ENCODE data around the gene MDH2. TPM values are rescaled to one million over a fixed set of nuclear protein-coding genes. Genes with fewer than 3 reads are reported as not detected.
A peak's percentile ranks its signal among the peaks of the same experiment; 100 is the strongest.
"Not testable (repeated sequence)": the region's sequence is repeated elsewhere in the genome, so short reads cannot be mapped to it uniquely, and the experiment has no call there.

The MDH2 gene, protein sequence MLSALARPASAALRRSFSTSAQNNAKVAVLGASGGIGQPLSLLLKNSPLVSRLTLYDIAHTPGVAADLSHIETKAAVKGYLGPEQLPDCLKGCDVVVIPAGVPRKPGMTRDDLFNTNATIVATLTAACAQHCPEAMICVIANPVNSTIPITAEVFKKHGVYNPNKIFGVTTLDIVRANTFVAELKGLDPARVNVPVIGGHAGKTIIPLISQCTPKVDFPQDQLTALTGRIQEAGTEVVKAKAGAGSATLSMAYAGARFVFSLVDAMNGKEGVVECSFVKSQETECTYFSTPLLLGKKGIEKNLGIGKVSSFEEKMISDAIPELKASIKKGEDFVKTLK
- 100 to 1,000 TPM; 204 to 221 (median 212) TPM for polyA plus RNA-seq (ENCODE audit: insufficient read length in 3 of 3)

DNA sequence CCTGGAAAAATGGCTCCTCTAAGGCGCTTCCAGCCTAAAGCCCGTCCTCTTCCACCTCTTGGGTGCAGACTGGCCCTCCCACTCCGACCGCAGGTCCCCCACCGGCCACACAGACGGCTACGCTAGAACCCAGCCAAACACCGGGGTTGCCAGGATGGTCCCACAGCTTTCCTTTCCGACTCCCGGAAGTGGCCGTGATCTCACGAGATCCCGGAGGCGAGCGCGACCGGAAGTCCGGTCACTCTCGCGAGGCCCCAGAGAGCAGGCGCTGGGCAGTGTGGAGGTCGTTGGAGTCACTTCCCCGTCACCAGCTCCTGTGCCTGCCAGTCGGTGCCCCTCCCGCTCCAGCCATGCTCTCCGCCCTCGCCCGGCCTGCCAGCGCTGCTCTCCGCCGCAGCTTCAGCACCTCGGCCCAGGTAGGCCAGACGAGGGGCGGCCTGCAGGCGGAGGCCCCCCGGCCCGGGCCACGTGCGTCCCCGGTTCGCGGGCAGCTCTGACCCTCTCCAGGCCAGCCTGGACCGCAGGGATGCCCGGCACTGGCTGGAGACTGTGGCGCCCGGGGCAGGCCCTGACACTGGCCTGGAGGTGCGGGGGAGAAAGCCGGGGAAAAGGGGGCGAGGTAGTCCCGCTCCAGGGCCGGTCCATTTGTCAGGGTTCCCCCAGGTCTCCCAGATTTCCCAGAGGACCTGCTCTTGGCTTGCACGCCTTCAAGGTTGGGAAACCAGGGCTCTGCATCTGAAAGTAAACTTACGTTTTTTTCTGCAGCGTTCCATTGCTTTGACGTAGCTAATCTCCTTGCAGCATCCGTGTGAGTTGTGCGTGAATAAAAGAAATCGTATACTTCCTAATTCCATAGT is at the start of gene MDH2, which contains the start of gene STYXL1:
MDH2 (plus strand) TSS at position 296 of the 857 bp plus-strand sequence; CDS start at position 351, 55 bp downstream.
STYXL1 (minus strand) TSS at position 190 of the 857 bp plus-strand sequence. CDS start 17,477 bp downstream, outside the sequence.
- DNase-seq (ENCODE audit: low read depth in 3 of 3, low spot score in 2 of 3) = peak; percentile 79 to 91 (median 88)

DNA sequence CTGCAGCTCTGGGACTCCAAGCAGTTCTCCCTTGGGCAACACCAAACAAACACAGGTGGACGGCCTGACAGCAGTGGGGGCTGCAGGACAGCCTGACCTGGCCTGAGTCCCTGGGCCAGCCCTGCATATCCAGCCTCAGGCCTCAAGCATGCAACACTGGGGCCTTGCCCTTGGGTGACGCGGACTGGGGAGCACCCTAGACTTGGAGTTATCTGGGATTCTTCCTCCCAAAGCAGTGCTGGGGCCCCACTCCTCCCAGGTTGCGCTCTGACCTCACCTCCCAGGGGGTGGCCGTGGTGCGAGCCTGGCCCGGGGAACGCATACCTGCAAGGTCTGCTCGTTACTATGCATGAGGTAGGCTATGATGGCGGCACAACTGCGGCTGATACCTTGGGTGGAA is 47.3 kb upstream of the MDH2 start:
- no peak for DNase-seq (ENCODE audit: low read depth in 3 of 3, low spot score in 2 of 3)

DNA sequence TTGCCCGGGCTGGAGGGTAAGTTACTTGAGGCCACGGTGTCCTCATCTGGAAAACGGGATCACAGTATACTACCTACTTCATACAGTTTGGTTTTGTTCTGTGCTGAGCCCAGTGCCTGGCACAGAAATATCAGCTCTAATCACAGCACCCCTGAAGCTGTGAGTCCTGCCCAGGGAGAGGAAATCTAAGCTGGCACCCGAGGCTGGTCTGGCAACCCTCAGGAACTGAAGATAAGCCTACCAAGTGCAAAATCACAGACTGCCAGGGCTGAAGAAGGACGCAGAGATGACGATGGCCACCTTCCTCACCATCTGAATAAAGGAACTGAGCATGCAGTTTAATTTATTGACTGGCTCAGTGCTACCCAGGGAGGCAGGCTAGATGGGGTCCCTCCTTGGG is 45.8 kb upstream of the MDH2 start:
- DNase-seq (ENCODE audit: low read depth in 3 of 3, low spot score in 2 of 3) = no peak

DNA sequence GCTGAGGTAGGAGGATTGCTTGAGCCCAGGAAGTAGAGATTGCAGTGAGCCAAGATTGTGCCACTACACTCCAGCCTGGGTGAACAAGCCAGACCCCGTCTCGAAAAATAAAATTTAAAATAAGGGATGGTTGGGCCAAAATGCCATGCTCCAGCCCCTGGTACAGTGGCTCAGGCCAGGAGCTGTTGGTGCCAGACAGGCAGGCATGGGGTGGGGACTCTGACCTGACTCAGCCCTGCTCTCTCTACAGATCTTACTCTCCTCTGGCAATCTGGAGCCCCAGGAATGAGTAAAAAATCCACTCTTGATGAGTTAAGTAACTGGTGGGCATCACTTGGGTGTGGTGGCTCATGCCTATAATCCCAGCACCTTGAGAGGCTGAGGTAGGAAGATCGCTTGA is 45.1 kb upstream of the MDH2 start:
- no peak for DNase-seq (ENCODE audit: low read depth in 3 of 3, low spot score in 2 of 3)

DNA sequence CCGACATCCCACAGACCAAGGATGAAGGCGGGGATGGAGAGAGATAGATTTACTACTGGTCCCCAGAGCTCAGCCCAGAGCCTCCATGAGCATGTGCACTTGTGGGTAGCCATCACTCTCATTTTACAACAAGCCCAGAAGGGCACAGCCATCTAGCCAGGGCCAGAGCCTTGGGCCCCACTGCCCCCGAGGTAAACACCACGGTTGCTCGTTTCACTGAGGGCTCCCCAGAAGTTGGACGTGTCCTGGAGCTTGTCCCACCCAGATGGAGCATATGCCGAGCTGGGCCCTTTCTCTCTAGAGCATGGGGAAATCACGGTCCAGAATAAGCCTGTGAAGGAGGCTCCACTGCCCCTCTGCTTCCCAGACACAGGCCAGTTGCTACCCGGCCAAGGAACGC is 44.6 kb upstream of the MDH2 start:
- no peak for DNase-seq (ENCODE audit: low read depth in 3 of 3, low spot score in 2 of 3)

DNA sequence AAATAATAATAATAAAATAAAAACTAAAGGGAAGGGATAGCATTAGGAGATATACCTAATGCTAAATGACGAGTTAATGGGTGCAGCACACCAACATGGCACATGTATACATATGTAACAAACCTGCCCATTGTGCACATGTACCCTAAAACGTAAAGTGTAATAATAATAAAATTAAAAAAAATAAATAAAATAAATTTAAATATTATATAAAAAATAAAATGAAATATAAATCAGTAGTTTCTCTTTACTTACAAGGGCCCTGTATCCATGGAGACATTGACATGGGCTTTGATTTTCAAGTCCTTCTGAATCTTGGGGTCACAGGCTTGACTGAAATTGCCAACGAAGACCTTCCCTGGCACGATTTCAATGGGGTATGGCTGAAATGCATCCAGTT is 42.9 kb upstream of the MDH2 start:
- DNase-seq (ENCODE audit: low read depth in 3 of 3, low spot score in 2 of 3) = not testable (repeated sequence)

DNA sequence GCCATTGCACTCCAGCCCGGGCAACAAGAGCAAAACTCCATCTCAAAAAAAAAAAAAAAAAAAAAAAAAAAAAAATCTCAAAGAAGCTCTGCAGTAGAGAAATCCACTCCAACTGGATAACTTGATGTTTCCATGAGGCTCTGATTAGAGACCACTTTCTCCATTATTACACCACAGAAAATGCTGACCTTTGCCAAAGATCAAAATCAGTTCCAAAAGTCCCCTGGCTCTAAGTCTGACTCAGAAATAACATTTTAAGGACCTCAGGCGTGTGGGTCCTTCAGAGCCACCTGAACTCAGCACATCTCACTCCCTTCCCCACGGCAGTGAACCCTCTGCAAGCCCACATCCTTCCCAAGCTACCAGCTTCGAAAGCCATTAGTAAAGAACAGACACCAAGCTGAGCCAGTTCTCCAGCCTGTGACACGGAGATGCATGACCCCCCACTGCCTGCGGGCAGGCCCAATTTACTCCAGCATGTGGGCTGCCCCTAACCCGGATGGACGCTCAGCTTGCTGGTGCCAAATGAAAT is 39.7 kb upstream of the MDH2 start:
- no peak for DNase-seq (ENCODE audit: low read depth in 3 of 3, low spot score in 2 of 3)

DNA sequence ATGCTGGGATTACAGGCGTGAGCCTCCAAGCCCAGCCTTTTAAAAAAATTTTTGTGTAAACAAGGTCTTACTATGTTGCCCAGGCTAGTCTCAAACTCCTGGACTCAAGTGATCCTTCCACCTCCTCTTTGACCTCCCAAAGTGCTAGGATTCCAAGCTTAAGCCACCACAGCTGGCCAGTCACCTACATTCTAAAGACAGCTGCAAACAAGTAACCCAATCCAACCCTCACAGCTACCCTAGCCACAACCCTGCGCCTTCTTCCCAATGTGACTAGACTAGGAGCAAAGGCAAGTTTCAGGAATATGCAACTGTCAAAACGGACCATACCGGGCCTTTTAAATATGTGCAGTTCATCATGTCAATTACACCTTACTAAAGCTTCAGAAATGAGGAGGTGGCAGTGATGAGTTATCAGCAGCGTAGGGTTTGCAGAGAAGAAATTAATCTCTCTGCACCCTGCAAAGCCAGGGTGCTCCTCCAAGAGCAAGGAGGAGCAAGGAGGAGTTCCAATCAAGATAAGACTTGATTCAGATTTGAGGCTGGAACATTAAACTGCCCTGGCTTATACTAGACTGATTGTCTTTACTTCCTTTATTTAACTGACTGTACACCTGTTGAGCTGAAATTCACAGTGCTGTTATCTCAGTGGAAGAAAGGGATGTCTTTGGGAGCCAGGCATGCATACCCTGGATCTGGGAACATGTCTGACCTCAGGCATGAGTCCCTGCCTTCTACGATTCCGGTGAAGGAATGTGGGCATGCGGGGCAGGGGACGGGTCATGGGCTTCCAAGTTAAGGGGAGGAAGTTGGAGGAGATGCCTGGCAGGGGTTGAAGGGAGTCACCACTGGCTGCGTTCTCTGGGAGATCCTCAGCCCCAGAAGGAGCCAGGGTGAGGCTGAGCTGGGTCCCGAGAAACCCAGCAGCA is 38.0 kb upstream of the MDH2 start:
- DNase-seq (ENCODE audit: low read depth in 3 of 3, low spot score in 2 of 3) = no peak

DNA sequence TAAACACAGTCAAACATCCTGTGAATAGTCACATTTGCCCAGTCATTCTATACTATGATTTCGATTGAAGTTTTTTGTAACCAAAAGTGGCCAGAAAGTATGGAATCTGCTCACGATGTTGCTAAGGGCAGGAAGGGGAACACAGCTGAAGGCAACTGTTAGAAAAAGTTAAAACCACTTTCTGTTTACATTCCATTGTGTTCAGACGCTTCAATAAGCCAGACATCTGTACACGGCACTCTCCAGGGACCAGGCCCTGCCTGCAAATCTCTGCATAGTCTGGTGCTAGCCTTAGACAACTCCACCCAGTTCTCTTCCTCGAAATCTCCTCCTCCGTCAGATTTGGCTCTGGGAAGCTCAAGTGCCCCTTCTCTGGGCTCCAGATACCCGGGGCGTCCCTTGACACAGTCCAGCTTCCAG is 36.5 kb upstream of the MDH2 start:
- no peak for DNase-seq (ENCODE audit: low read depth in 3 of 3, low spot score in 2 of 3)

DNA sequence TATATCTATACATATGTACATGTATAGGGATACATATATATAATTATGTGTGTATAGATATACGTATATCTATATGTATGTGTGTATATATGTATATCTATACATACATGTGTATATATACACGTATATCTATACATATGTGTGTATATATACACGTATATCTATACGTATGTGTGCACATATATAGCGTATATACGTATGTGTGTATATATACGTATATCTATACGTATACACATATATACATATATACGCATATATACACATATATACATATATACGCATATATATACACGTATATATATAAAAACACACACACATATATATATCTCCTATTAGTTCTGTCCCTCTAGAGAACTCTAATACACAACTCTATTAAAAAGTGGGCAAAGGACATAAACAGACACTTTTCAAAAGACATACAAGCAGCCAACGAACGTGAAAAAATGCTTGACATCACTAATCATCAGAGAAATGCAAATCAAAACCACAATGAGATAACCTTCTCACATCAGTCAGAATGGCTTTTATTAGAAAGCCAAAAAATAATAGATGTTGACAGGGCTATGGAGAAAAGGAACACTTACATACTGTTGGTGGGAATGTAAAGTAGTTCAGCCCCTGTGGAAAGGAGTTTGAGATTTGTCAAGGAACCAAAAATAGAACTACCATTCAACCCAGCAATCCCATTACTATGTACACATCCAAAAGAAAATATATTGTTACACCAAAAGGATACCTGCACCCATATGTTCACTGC is 31.5 kb upstream of the MDH2 start:
- no peak for DNase-seq (ENCODE audit: low read depth in 3 of 3, low spot score in 2 of 3)

DNA sequence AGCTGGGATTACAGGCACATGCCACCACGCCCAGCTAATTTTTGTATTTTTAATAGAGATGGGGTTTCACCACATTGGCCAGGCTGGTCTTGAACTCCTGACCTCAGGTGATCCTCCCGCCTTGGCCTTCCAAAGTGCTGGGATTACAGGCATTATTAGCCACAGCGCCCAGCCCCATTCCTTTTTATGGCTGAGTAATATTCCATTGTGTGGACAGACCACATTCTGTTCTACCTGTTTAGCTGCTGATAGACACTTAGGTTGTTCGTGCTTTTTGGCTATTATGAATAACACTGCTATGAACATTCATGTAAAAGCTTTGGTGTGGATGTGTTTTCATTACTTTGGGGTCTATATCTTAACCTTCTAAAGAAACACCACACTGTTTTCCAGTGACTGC is 29.4 kb upstream of the MDH2 start:
- not testable (repeated sequence) for DNase-seq (ENCODE audit: low read depth in 3 of 3, low spot score in 2 of 3)

DNA sequence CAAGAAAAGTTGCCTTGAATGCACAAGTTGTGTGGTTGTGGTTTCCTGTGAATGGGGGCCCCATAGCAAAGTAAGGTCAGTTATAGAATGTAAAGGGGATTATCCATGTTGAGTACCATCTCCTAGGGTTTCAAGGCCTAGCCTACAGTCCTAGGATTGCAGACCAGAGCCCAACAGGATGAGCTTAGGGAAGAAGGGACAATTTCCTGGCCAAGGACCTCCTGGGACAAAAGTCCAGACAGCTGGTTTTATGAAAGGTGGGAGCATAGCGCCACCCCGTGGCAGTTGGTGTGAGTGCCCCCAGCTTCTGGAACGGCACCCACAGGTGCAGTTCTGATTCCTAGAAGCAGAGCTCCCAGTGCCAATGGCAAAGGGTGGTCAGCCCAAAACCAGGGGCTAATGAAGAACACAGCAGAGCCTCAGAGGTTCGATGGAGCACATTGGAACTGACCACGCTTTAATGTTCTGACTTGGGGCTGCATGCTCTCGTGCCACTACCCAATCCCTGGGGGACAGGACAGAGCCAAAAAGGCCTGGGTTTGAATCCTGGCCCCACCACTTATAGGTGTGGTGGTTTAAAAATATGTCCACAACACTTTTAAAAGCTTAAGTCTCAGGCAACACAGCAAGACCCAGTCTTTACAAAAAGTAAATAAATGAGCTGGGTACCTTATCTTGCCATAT is 27.7 kb upstream of the MDH2 start:
- DNase-seq (ENCODE audit: low read depth in 3 of 3, low spot score in 2 of 3) = peak; percentile 25 to 53 (median 29)

DNA sequence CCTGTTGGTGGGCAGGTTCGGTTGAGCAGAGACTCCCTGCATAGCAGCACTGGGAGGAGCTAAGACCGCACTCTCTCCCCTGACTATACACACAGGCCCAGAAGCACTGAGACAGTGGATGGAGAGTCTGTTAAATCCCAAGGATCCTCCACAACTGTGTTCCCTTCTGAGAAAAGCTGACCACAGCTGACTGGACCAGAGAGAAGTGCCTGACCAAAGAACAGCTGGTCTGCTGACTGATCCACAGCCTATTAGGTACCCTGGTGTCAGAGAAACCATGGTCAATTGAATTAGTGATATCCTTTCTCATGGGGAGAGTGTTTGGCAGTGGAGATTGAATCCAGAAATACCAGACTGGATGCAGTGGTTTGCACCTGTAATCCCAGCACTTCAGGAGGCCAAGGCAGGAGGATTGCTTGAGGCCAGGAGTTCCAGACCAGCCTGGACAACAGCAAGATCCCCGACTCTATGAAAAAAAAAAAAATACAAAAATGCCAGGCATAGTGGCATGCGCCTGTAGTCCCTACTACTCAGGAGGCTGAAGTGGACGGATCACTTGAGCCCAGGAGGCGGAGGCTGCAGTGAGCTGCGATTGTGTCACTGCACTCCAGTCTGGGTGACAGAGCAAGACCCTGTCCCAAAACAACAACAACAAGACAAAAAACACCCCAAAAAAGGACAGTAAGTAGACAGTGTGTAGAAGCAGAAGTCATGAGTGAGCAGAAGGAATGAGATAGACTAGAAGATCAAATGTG is 25.7 kb upstream of the MDH2 start:
- no peak for DNase-seq (ENCODE audit: low read depth in 3 of 3, low spot score in 2 of 3)

DNA sequence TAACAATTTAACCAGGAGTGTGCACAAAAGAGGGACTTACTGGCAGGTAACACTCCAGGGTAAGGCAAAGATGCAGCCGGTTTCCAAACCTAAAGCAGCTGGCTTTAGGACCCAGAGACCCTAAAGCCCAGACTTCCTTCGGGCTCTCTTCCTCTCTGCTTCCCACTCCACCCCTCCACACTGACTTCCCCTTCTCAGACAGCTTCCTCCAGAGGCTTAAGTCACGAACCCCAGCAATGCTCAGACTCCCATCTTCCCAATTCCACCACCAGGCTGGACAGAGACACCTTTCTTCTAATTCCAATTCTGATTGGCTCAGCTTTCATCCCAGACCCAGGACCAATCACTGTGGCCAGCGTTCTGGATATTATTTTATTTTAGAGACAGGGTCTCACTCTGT is 24.9 kb upstream of the MDH2 start:
- no peak for DNase-seq (ENCODE audit: low read depth in 3 of 3, low spot score in 2 of 3)

DNA sequence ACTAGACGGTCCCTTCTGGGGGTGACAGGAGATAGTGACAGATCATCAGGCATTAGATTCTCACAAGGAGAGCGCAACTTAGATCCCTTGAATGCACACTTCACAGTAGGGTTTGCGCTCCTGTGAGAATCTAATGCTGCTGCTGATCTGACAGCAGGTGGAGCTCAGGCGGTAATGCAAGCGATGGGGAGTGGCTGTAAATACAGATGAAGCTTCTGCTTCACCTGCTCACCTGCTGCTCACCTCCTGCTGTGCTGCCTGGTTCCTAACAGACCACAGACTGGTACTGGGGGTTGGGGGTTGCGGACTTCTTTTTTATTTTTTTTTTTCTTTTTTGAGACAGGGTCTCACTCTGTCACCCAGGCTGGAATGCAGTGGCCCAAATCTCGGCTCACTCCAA is 18.2 kb upstream of the MDH2 start:
- not testable (repeated sequence) for DNase-seq (ENCODE audit: low read depth in 3 of 3, low spot score in 2 of 3)

DNA sequence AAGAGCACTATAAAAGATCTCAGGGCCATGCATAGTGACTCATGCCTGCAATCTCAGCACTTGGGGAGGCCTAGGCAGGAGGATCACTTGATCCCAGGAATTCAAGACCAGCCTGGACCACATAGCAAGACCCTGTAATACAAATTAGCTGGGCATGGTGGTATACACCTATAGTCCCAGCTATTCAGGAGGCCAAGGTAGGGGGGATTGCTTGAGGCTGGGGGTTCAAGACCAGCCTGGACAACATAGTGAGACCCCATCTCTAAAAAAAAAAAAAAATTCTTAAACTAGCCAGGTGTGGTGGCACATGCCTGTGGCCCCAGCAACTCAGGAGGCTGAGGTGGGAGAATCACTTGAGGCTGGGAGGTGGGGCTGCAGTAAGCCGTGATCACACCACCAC is 15.9 kb upstream of the MDH2 start:
- no peak for DNase-seq (ENCODE audit: low read depth in 3 of 3, low spot score in 2 of 3)

DNA sequence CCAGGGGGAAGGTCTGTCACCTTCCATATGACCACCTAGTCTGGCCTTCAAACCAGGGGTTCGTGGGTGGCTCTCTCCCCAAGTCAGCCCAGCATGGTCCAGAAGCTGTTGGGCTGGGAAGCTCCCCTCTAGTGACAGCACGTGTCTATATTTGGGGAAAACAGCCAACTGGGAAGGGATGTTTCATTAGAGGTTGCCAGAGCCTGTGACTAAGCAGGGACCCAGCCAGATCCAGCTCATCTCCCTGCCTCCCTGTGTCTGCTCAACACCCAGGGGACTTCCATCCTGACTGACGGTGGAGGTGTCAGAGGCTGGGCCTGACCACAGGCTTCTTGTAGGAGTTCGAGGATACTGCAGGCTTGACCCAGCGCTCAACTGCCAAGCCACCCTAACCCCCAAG is 10.6 kb upstream of the MDH2 start:
- DNase-seq (ENCODE audit: low read depth in 3 of 3, low spot score in 2 of 3) = no peak

DNA sequence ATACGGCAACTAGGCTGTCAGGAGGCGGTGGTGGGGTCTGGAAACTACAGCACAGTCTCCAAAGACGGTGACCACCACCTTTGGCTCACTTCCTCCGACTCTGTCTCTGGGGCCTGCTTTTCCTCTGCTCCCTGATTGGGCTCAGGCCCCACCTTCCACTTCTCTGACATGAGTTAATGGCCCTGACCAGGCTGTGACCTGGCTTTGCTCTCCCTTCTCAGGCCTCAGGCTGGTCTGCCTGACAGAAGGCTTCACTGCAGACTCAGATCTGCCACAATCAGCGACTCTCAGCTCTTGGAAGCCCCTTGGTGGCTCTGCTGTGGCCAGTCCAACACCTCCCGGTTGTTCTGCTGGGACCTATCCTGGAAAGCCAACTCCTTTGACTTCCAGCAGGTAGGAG is 7.8 kb upstream of the MDH2 start:
- DNase-seq (ENCODE audit: low read depth in 3 of 3, low spot score in 2 of 3) = no peak
